Mesendoderm (in vitro differentiated cells): ENCODE results near the gene SFXN3.

ENCODE experiments used
- DNase-seq: peaks from one replicate; pipeline ENCODE4 v3.0.0; 2013
- H2AK5ac ChIP-seq: 2 replicates; pipeline ENCODE4 v1.6.1; 2013; ENCODE audit warnings: low read length, inconsistent platforms
- H2BK120ac ChIP-seq: 2 replicates; pipeline ENCODE4 v1.6.1; 2013; ENCODE audit warnings: low read depth, mild to moderate bottlenecking, low read length, moderate library complexity, mixed read lengths
- H2BK15ac ChIP-seq: replicated peaks from 2 replicates; pipeline ENCODE4 v1.6.1; 2013; ENCODE audit warnings: low read depth, mild to moderate bottlenecking, moderate library complexity
- H2BK5ac ChIP-seq: 2 replicates; pipeline ENCODE4 v1.6.1; 2013; ENCODE audit warnings: low read length, inconsistent platforms
- H3K18ac ChIP-seq: 2 replicates; pipeline ENCODE4 v1.6.1; 2013; ENCODE audit warnings: mild to moderate bottlenecking, low read length, mixed read lengths
- H3K23ac ChIP-seq: one replicate; pipeline ENCODE4 v1.6.1; 2013; ENCODE audit warnings: low read length
- H3K27ac ChIP-seq: 2 replicates; pipeline ENCODE4 v1.5.1; 2013; ENCODE audit warnings: low read depth, mild to moderate bottlenecking, inconsistent platforms, low read length, moderate library complexity
- H3K27me3 ChIP-seq: 2 replicates; pipeline ENCODE4 v1.6.1; 2013; ENCODE audit warnings: low read length, control low read depth, mild to moderate bottlenecking, inconsistent platforms; ENCODE audit not compliant: insufficient read depth, poor library complexity
- H3K36me3 ChIP-seq: 2 replicates; pipeline ENCODE4 v1.6.1; 2013; ENCODE audit warnings: low read length, inconsistent platforms; ENCODE audit not compliant: control insufficient read depth, insufficient read depth
- H3K4ac ChIP-seq: one replicate; pipeline ENCODE4 v1.6.1; 2013; ENCODE audit warnings: low read depth, mild to moderate bottlenecking, low read length, moderate library complexity
- H3K4me1 ChIP-seq: 2 replicates; pipeline ENCODE4 v1.6.1; 2013; ENCODE audit warnings: low read depth, low read length, inconsistent platforms; ENCODE audit not compliant: control insufficient read depth
- H3K4me2 ChIP-seq: 2 replicates; pipeline ENCODE4 v1.6.1; 2013; ENCODE audit warnings: low read length
- H3K4me3 ChIP-seq: 2 replicates; pipeline ENCODE4 v1.5.1; 2013; ENCODE audit warnings: mild to moderate bottlenecking, low read length
- H3K56ac ChIP-seq: one replicate; pipeline ENCODE4 v1.6.1; 2013; ENCODE audit warnings: low read length
- H3K79me1 ChIP-seq: 2 replicates; pipeline ENCODE4 v1.6.1; 2013; ENCODE audit warnings: low read length, inconsistent platforms
- H3K79me2 ChIP-seq: 2 replicates; pipeline ENCODE4 v1.6.1; 2013; ENCODE audit warnings: mild to moderate bottlenecking, low read length; ENCODE audit not compliant: control insufficient read depth, insufficient read depth
- H3K9ac ChIP-seq: 2 replicates; pipeline ENCODE4 v1.6.1; 2013; ENCODE audit warnings: low read length, inconsistent platforms
- H4K5ac ChIP-seq: one replicate; pipeline ENCODE4 v1.6.1; 2013; ENCODE audit warnings: low read length
- H4K8ac ChIP-seq: one replicate; pipeline ENCODE4 v1.6.1; 2013; ENCODE audit warnings: low read depth, mild to moderate bottlenecking, control low read depth, low read length, moderate library complexity
- WGBS: extraction: QIAGEN DNeasy Blood & Tissue Kit; methylation state at CpG from one replicate; pipeline ENCODE4 v1.1.7; 2013; ENCODE audit warnings: low lambda C conversion rate, missing lambda C conversion rate; ENCODE audit not compliant: insufficient coverage; ENCODE audit errors: extremely low coverage; 5-methylcytosine and 5-hydroxymethylcytosine counted together

Gene SFXN3

GRCh38 chr10:101002456-101002855 is 28.6 kb upstream of the SFXN3 start:
- Histone ChIP-seq H3K4me2 (no peak overlapping the region), H3K18ac (no peak overlapping the region), H4K8ac (no peak overlapping the region), H3K79me1 (peaks cover 16% of the 10 kb centered on the region), H3K4ac (no peak overlapping the region), H2BK15ac (no peak overlapping the region), H3K79me2 (peaks cover 12% of the 10 kb centered on the region), H3K4me1 (peaks cover 9% of the 10 kb centered on the region), H2AK5ac (no peak overlapping the region), H3K9ac (no peak overlapping the region), H3K27ac (no peak overlapping the region), H2BK5ac (no peak overlapping the region), H3K56ac (no peak overlapping the region), H3K27me3 (no peaks in the 10 kb centered on the region), H3K4me3 (no peak overlapping the region), H2BK120ac (no peak overlapping the region), H3K23ac (no peak overlapping the region), H3K36me3 (peaks cover 8% of the 10 kb centered on the region), H4K5ac (no peak overlapping the region)
- DNase-seq = no peak
- WGBS = no CpG with 5 or more reads among the region's 11 CpGs

- WGBS = no CpG with 5 or more reads among the region's 18 CpGs
Measured at GRCh38 chr10:101003639-101004206, 27.3 kb upstream of the SFXN3 start.

GRCh38 chr10:101005361-101005760 is 25.7 kb upstream of the SFXN3 start:
- H3K4me2 ChIP-seq = no peak overlapping the region
- no peak overlapping the region for H4K5ac ChIP-seq
- no peak for DNase-seq
- H2BK15ac ChIP-seq = no peak overlapping the region
- H3K56ac ChIP-seq = no peak overlapping the region
- H2BK5ac ChIP-seq = no peak overlapping the region
- H3K4ac ChIP-seq = no peak overlapping the region
- no CpG with 5 or more reads among the region's 23 CpGs for WGBS
- peaks cover 5% of the 10 kb centered on the region for H3K4me1 ChIP-seq
- no peak overlapping the region for H4K8ac ChIP-seq
- H3K18ac ChIP-seq = no peak overlapping the region
- no peaks in the 10 kb centered on the region for H3K27me3 ChIP-seq
- peaks cover 8% of the 10 kb centered on the region for H3K36me3 ChIP-seq
- peaks cover 6% of the 10 kb centered on the region for H3K79me2 ChIP-seq
- H2AK5ac ChIP-seq = no peak overlapping the region
- H3K9ac ChIP-seq = no peak overlapping the region
- H2BK120ac ChIP-seq = no peak overlapping the region
- H3K79me1 ChIP-seq = peaks cover 11% of the 10 kb centered on the region
- no peak overlapping the region for H3K4me3 ChIP-seq
- no peak overlapping the region for H3K23ac ChIP-seq
- no peak overlapping the region for H3K27ac ChIP-seq

More at GRCh38 chr10:101003639-101004206, 27.3 kb upstream of the SFXN3 start:
- no peak overlapping the region for H3K23ac ChIP-seq
- no peak for DNase-seq
- no peak overlapping the region for H3K27ac ChIP-seq
- no peak overlapping the region for H3K4ac ChIP-seq
- no peak overlapping the region for H3K4me2 ChIP-seq
- peaks cover 14% of the 10 kb centered on the region for H3K79me1 ChIP-seq
- H2BK5ac ChIP-seq = no peak overlapping the region
- H3K4me3 ChIP-seq = no peak overlapping the region
- H3K36me3 ChIP-seq = peaks cover 8% of the 10 kb centered on the region
- H4K5ac ChIP-seq = no peak overlapping the region
- H3K79me2 ChIP-seq = peaks cover 12% of the 10 kb centered on the region
- H3K9ac ChIP-seq = no peak overlapping the region
- H3K56ac ChIP-seq = no peak overlapping the region
- H2AK5ac ChIP-seq = no peak overlapping the region
- no peak overlapping the region for H2BK15ac ChIP-seq
- no peak overlapping the region for H3K18ac ChIP-seq
- peaks cover 7% of the 10 kb centered on the region for H3K4me1 ChIP-seq
- H4K8ac ChIP-seq = no peak overlapping the region
- no peak overlapping the region for H2BK120ac ChIP-seq
- no peaks in the 10 kb centered on the region for H3K27me3 ChIP-seq

- Histone ChIP-seq H2BK5ac (no peak overlapping the region), H3K27ac (no peak overlapping the region), H3K4me2 (no peak overlapping the region), H3K79me2 (no peaks in the 10 kb centered on the region), H2BK120ac (no peak overlapping the region), H3K9ac (no peak overlapping the region), H3K4me1 (peaks cover 1% of the 10 kb centered on the region), H3K4me3 (no peak overlapping the region), H3K56ac (no peak overlapping the region), H3K18ac (no peak overlapping the region), H3K4ac (no peak overlapping the region), H2AK5ac (no peak overlapping the region), H4K8ac (no peak overlapping the region), H3K79me1 (peaks cover 6% of the 10 kb centered on the region), H3K27me3 (no peaks in the 10 kb centered on the region), H2BK15ac (no peak overlapping the region), H3K36me3 (peaks cover 8% of the 10 kb centered on the region), H4K5ac (no peak overlapping the region), H3K23ac (no peak overlapping the region)
- WGBS = no CpG with 5 or more reads among the region's 4 CpGs
- no peak for DNase-seq
Measured at GRCh38 chr10:101005869-101006567, 25.0 kb upstream of the SFXN3 start.

GRCh38 chr10:101006593-101007098 is 24.4 kb upstream of the SFXN3 start:
- H3K4me3 ChIP-seq = no peak overlapping the region
- no peak overlapping the region for H3K4ac ChIP-seq
- no peak overlapping the region for H3K27ac ChIP-seq
- H2BK15ac ChIP-seq = no peak overlapping the region
- H3K27me3 ChIP-seq = no peaks in the 10 kb centered on the region
- no peak overlapping the region for H3K56ac ChIP-seq
- WGBS = no CpG with 5 or more reads among the region's 33 CpGs
- no peaks in the 10 kb centered on the region for H3K4me1 ChIP-seq
- H3K4me2 ChIP-seq = no peak overlapping the region
- H2BK120ac ChIP-seq = no peak overlapping the region
- peaks cover 8% of the 10 kb centered on the region for H3K36me3 ChIP-seq
- H3K23ac ChIP-seq = no peak overlapping the region
- H2AK5ac ChIP-seq = no peak overlapping the region
- H4K5ac ChIP-seq = no peak overlapping the region
- no peak for DNase-seq
- H3K79me1 ChIP-seq = peaks cover 4% of the 10 kb centered on the region
- H3K9ac ChIP-seq = no peak overlapping the region
- no peak overlapping the region for H3K18ac ChIP-seq
- H2BK5ac ChIP-seq = no peak overlapping the region
- no peak overlapping the region for H4K8ac ChIP-seq
- no peaks in the 10 kb centered on the region for H3K79me2 ChIP-seq
